ENCODE measurements around the gene DENND1A. TPM values are rescaled to one million over a fixed set of nuclear protein-coding genes. Genes with fewer than 3 reads are reported as not detected.
A peak's percentile ranks its signal among the peaks of the same experiment; 100 is the strongest.

The DENND1A gene
- total RNA-seq, 1 donor from 2014 or later: 23.0 TPM

GRCh38 chr9:123753016-123753415 is 176.9 kb downstream of the DENND1A start:
- intact Hi-C loops (cut with DNase I): no loop called here
- no peak for TF ChIP-seq CTCF (IDR thresholded peaks at IDR 0.05)
- DNase-seq: no peak
- Histone ChIP-seq H3K9me3 (no peaks in the 10 kb centered on the region), H3K27ac (no peak overlapping the region), H3K27me3 (ENCODE audit: low read depth) (no peaks in the 10 kb centered on the region), H3K4me1 (no peaks in the 10 kb centered on the region), H3K4me3 (no peak overlapping the region), H3K36me3 (peaks cover 5% of the 10 kb centered on the region)
- ATAC-seq: no peak

DNA sequence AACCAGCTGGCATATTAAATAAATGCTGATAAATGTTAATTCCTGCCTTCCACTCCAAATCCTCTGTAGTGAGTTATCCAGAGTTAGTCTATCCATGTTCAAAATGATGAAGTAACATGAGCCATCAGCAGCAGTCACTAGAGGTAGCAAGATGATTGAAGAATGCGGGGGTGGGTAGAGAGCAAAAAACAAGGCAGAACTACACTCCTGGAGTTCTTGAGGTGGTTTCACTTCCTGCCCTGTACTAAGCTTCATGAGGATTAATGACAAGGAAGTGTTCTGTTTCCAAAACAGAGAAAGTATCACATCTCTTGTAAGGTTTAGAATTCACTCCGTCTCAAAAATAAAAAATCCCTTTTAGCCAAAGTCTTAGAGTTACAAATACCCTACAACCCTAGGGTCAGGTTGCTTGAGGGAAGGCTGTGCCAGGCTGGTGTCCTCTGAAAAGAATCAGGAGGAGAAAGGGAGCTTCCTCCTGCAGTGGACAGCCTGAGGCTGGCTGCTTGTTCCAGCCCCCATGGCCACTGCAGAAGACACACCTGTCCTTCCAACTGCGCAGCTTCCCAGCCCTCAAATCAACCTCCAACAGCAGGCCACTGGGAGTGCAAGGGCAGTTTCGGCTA is 180.2 kb downstream of the DENND1A start:
- Histone ChIP-seq H3K4me1 (no peaks in the 10 kb centered on the region), H3K4me3 (no peak overlapping the region), H3K36me3 (no peaks in the 10 kb centered on the region), H3K27ac (no peak overlapping the region), H3K27me3 (ENCODE audit: low read depth) (no peaks in the 10 kb centered on the region), H3K9me3 (no peaks in the 10 kb centered on the region)
- intact Hi-C loops (cut with DNase I): no loop called here
- ATAC-seq (peak; percentile 37 to 47), DNase-seq (no peak)
- no peak for TF ChIP-seq CTCF (IDR thresholded peaks at IDR 0.05)

- Histone ChIP-seq H3K4me3 (no peak overlapping the region), H3K27ac (no peak overlapping the region), H3K4me1 (peaks cover 12% of the 10 kb centered on the region), H3K9me3 (no peaks in the 10 kb centered on the region), H3K27me3 (ENCODE audit: low read depth) (no peaks in the 10 kb centered on the region), H3K36me3 (no peaks in the 10 kb centered on the region)
- intact Hi-C loops (cut with DNase I): no loop called here
- ATAC-seq (no peak), DNase-seq (no peak)
- TF ChIP-seq CTCF (IDR thresholded peaks at IDR 0.05): no peak
Observed at GRCh38 chr9:123746765-123747164, 183.2 kb downstream of the DENND1A start.

GRCh38 chr9:123745933-123746332 is 184.0 kb downstream of the DENND1A start:
- ATAC-seq: no peak
- DNase-seq: no peak
- H3K27me3 ChIP-seq (ENCODE audit: low read depth): no peaks in the 10 kb centered on the region
- H3K9me3 ChIP-seq: no peaks in the 10 kb centered on the region
- no peak overlapping the region for H3K27ac ChIP-seq
- no peaks in the 10 kb centered on the region for H3K36me3 ChIP-seq
- H3K4me1 ChIP-seq: peaks cover 20% of the 10 kb centered on the region
- TF ChIP-seq CTCF (IDR thresholded peaks at IDR 0.05): no peak
- H3K4me3 ChIP-seq: no peak overlapping the region
- intact Hi-C loops (cut with DNase I): no loop called here

- intact Hi-C loops (cut with DNase I): no loop called here
- H3K9me3 ChIP-seq: no peaks in the 10 kb centered on the region
- no peak overlapping the region for H3K27ac ChIP-seq
- no peak for TF ChIP-seq CTCF (IDR thresholded peaks at IDR 0.05)
- DNase-seq (no peak), ATAC-seq (no peak)
- no peaks in the 10 kb centered on the region for H3K36me3 ChIP-seq
- no peak overlapping the region for H3K4me3 ChIP-seq
- peaks cover 21% of the 10 kb centered on the region for H3K4me1 ChIP-seq
- no peaks in the 10 kb centered on the region for H3K27me3 ChIP-seq (ENCODE audit: low read depth)
Observed at GRCh38 chr9:123745451-123745850, 184.5 kb downstream of the DENND1A start.

Measured in lower lobe of right lung (tissue), 2 donors.